Ammon's horn (tissue), 1 donor: ENCODE data around the gene GRM1.

Experiments
- DNase-seq: peaks from one replicate; pipeline ENCODE4 v3.0.0-alpha.2; 2016; ENCODE audit warnings: low spot score

The GRM1 gene

GRCh38 chr6:146367061-146367460, 338.2 kb downstream of the GRM1 start:
- DNase-seq, result no peak

DNA sequence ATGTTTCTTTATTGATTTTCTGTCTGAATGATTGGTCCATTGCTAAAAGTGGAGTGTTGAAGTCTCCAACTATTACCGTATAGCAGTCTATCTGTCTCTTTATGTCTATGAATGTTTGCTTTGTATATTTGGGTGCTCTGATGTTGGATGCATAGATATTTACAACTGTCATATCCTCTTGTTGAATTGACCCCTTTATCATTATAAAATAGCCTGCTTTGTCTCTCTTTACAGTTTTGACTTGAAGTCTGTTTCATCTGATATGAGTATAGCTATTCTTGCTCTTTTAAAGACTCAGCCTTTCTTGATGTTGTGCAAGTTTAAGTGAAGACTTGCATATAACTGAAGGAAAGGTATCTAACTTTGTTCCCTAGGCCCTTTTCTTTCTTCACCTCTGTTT, 341.0 kb downstream of the GRM1 start:
- DNase-seq, result no peak

GRCh38 chr6:146381486-146381885, 352.6 kb downstream of the GRM1 start:
- no peak for DNase-seq

DNA sequence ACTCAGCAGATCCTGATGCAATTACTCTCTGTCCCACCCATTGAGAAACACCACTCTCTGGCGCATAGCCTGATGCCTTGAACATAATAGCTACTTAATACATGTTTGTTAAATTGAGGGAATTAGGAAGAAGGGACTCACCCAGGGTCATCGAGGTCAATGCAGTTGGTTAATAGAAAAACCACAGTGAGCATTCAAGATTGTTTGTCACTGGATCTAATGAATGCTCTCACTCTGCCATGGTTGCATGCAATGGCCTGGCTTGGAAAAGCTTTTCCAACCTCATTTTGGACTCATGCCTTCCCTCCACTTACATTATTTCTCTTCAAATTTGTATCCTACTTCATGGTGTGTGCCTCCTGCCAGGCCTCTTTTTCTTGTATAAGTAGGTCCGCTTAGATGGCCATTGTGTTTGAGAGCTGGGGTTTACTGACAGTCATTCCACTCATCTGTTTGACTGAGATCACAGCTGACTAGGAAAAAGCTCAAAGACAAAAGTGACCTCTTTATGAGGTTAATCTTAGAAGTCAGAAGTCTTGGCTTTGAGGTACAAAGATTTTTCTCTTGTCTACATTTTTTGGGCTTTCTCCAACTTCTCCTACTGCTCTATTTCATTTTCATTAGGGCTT, 360.0 kb downstream of the GRM1 start:
- no peak for DNase-seq

GRCh38 chr6:146389740-146390139, 360.9 kb downstream of the GRM1 start:
- DNase-seq, result peak; percentile 37

DNA sequence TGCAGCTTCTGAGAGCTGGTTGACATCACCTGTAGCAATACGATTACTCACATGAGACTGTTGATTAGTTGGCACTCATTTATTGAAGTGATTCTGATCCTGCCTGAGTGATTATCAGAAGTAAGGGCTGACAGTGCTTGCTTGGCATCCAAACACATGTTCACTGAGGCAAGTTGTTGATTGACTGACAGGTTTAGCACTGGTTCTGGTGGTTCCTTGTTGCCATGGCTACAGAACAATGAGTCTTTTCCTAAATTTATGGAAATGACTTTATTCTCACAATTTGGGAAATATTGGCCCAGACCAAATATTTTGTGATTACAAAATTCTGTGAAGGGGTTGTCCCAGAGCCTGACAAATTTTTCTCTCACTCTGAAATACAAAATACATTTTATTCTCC, 368.8 kb downstream of the GRM1 start:
- DNase-seq, result peak; percentile 17

DNA sequence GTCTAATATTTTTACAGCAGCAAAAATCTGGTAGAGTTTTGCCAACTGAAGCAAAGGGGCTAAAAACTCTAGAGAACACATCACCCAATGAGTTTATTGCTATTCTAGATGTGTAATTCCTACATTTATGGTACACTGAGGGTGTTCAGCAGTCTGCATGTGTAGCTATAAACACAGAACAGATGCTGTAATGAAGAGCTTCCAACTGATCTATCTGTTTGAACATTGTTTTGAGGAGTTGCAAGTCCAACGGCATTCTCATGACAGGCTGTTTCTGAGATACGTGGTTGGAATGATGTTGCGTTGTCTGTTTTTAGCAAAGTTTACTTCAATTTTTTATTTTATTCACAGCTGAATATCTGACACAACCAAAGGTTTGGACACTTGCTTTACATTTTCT, 373.6 kb downstream of the GRM1 start:
- peak; percentile 43 for DNase-seq

GRCh38 chr6:146408583-146408982, 379.7 kb downstream of the GRM1 start:
- DNase-seq, result no peak

DNA sequence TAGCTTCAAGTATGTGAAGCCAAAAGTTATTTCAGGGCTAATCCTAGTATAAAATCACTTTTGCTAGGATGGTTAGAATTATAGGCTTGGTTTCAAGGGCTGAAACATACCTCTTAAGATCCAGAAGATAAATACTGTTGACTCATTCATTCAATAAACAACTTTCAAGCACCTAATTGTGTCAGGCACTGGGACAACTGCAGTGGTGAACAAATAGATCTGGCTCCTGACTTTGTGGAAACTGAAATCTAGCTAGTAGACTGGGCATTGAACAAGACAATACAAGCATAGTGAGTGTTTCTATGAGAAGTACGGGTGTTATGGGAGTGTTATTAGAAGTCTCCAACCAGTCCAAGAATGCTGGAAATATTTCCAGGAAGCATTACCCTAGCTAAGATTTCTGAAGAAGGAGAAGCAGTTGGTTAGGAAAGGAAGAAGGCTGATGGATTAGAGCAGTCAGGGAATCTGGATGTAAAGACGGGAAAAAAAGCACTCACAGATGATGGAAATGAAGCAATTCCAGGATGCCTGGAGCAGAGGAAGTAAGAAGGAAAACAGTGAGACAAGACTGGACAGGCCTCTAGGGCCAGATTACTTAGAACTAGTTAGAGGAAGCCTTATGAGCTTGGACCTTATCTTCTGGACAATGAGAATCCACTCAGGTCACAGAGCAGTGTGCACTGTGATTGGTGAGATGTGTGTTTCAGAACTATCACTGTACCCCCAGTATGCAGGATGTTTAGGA, 382.2 kb downstream of the GRM1 start:
- DNase-seq, result no peak

DNA sequence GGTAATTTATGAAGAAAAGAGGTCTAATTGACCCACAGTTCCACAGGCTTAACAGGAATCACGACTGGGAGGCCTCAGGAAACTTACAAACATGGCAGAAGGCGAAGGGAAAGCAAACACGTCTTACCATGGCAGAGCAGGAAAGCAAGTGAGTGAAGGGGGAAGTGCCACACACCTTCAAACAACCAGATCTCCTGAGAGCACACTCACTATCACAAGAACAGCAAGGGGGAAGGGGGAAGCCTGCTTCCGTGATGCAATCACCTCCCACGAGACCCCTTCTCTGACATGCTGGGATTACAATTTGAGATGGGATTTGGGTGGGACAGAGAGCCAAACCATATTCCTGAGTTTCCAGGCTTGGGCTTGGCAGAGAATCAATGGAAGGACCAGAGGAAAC, 390.7 kb downstream of the GRM1 start:
- DNase-seq, result no peak

DNA sequence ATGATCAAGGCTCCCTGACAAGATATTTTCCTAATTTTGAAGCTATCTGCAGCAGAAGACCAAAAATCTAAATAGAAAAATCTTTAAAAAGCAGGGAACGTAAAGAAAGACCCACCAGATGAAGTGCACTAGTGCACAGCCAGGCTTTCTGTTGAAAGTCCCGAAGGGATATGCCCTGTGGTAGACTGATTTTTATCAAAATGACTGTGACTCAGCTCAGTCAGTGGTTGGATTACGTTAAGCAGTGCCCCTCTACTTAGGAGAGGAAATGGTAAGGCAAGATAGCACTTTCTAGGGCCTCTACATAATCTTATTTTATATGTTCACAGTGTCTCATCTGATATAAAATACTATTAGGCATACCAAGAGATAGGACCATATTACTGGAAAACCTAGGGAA, 391.4 kb downstream of the GRM1 start:
- no peak for DNase-seq

DNA sequence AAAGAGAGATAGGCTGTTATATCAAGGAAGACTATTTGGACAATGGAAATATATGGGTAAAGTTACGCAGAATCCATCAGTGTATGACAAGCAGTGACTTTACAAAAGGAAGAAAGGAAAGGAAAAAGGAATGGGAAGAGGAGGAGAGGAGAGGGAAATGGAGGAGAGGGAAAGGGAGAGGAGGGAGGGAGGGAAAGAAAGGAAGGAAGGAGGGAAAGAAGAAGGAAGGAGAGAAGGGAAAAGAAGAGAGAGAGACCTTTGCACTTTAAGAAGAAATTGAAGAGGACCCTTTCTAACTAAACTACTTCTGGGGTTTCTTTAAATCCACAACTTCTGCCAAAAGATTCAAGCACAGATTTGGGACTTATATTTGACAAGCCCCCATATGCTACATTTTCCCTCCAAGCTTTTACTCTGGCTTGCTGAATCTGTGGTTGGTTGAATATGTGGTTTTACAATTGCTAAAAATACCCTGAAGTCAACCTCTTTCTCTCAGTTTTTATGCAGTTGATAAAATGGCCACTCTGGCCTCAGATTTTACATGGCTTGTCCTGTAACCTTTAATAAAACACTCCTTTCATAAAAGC, 394.0 kb downstream of the GRM1 start:
- DNase-seq, result no peak

DNA sequence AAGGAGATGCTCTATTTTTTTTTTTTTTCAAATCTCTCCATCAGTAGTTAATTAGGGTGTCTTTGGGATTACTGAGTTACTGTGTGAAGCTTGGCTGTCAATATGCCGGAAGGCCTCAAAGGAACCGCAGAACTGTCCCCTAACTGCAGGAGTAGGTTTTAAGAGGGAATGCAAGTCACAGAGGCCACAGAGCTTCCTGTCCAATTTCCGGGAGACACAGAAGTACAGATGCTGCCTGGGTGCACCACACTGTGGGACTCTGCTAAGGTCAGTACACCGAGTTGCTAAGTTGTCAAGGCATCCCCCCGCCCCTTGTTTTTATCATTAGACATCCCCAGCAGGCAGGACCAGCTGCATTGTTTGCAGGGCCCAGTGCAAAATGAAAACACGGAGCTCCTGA, 394.6 kb downstream of the GRM1 start:
- no peak for DNase-seq

DNA sequence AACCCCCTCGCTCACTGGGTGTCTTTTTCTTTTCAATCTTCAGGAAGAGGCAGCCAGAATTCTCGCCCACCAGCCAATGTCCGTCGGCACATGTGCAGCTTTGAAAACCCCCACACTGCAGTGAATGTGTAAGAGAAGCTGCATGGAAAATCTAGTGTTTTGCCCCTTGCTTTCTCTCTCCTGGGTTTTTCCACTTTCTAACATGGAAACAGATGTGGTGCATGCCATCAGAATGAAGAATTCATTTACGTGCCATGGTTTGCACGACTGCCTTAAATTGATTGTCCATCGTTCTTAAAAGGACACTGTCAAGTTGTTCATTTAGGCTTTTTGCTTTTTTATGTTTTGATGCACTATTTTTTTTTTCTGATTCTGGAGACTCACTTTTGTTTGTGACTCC, 397.7 kb downstream of the GRM1 start:
- DNase-seq, result no peak

DNA sequence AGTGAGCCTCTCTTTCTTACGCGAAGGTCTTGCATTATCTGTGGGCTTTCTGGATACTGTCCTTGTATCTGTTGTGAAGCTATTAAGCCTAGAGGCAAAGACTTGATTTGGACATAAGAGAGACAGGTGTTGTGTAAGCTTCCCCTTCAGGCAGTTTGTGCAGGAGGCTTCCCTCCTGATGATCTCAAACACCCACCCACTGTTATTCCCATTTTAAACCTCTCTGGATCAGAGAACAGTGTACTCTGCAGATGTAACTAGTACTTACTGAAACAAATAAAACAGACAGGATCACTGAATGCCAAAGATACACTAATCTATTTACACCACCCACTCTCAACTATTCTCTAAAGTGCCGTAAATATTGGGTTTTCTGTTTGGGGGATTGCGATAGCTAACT, 401.0 kb downstream of the GRM1 start:
- DNase-seq, result peak; percentile 59

GRCh38 chr6:146433881-146434731, 405.2 kb downstream of the GRM1 start:
- no peak for DNase-seq

DNA sequence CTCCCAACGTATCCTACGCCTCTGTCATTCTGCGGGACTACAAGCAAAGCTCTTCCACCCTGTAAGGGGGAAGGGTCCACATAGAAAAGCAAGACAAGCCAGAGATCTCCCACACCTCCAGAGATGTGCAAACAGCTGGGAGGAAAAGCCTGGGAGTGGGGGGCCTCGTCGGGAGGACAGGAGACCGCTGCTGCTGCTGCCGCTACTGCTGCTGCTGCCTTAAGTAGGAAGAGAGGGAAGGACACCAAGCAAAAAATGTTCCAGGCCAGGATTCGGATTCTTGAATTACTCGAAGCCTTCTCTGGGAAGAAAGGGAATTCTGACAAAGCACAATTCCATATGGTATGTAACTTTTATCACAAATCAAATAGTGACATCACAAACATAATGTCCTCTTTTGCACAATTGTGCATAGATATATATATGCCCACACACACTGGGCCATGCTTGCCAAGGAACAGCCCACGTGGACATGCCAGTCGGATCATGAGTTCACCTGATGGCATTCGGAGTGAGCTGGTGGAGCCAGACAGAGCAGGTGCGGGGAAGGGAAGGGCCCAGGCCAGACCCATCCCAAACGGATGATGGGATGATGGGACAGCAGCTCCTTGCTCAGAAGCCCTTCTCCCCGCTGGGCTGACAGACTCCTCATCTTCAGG, 406.0 kb downstream of the GRM1 start:
- DNase-seq, result no peak

DNA sequence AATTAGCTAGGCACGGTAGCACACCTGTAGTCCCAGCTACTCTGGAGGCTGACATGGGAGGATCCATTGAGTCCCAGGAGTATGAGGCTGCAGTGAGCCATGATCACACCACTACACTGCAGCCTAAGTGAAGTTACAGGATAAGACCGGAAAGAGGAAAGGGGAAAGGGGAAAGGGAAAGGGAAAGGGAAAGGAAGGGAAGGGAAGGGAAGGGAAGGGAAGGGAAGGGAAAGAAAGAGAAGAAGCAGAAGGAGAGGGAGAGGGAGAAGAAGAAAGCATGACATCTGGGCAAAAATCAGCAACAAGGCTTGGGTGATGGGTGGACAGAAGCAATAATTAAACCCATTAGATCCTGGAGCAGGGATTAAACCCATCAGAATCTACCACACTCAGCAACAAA, 413.0 kb downstream of the GRM1 start:
- DNase-seq, result no peak

- DNase-seq, result no peak
Observed at GRCh38 chr6:146444189-146444588, 415.3 kb downstream of the GRM1 start.

- no peak for DNase-seq
Observed at GRCh38 chr6:146445233-146445632, 416.4 kb downstream of the GRM1 start.

GRCh38 chr6:146456886-146457285, 428.0 kb downstream of the GRM1 start:
- DNase-seq, result no peak

DNA sequence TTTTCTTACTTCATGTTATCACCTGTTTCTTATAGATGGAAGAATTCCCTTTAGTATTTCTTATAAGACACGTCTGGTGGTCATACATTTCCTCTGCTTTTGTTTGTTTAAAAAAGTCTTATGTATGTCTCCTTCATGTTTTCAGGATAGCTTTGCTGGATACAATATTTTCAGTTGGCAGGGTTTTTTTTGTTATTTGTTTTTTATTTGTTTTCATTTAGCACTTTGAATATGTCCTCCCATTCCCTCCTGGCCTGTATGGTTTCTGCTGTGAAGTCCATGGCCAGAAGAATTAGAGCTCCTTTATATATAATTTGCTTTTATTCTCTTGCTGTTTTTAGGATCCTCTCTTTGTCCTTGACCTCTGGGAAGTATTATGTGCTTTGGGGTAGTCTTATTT, 432.1 kb downstream of the GRM1 start:
- no peak for DNase-seq
